GM19351 (cell line): ENCODE data around the gene CRADD.
"Not testable (repeated sequence)": the region's sequence is repeated elsewhere in the genome, so short reads cannot be mapped to it uniquely, and the experiment has no call there.

ENCODE experiments used
- ATAC-seq: cut with Tn5 transposase; IDR thresholded peaks from one replicate; pipeline ENCODE4 v1.9.1; 2021; ENCODE audit warnings: mild to moderate bottlenecking, moderate library complexity; ENCODE audit not compliant: unreplicated experiment

The CRADD gene

GRCh38 chr12:93924367-93924766, 247.2 kb downstream of the CRADD start:
- no peak for ATAC-seq

- no peak for ATAC-seq
Observed at GRCh38 chr12:93925585-93926205, 248.5 kb downstream of the CRADD start.

DNA sequence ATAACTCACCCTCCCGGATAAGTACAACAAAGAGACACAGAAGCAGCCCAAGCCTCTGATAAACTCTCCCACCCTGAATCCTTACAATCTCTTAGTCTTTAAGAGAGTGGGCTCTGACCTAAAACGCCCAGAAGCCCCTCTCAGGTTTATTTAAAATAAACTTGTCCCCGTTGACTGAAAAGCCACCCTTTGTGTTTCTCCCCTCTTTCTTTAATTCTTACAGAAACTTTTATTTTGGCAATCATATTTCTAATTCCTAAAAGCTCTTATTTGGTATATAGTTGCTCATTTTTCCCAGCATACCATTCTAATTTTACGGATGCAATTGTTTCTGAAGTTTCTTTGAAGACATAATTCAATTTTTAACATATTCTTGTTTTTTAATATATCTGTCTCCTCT, 249.1 kb downstream of the CRADD start:
- no peak for ATAC-seq

DNA sequence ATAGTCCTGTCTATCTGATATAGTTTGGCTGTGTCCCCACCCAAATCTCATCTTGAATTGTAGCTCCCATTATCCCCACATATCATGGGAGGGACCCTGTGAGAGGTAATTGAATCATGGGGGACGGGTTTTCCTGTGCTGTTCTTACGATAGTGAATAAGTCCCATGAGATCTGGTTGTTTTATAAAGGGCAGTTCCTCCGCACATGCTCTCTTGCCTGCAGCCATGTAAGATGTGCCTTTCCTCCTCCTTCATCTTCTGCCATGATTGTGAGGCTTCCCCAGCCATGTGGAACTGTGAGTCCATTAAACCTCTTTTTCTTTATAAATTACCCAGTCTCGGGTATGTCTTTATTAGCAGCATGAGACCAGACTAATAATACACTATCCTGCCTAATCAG, 251.9 kb downstream of the CRADD start:
- ATAC-seq = not testable (repeated sequence)

DNA sequence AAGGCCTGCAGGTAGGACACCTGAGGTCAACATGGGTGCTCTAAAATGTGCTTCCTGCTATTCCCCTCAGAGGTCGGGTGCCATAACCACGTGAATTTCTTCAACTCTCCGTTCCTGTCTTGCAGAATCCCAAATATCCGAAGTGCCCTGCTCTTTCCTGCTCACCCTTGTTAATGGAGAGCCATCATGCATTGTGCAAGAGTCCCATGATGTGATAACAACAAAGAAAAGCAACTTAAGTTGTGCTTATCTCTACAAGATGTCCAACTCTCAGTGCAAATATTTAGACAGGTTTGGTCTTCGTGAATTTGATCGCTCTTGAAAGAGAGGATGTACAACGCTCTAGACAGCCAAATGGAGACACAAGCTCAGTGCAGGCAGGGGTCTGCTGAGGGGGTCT, 260.6 kb downstream of the CRADD start:
- ATAC-seq = no peak

GRCh38 chr12:93938317-93938716, 261.1 kb downstream of the CRADD start:
- no peak for ATAC-seq

DNA sequence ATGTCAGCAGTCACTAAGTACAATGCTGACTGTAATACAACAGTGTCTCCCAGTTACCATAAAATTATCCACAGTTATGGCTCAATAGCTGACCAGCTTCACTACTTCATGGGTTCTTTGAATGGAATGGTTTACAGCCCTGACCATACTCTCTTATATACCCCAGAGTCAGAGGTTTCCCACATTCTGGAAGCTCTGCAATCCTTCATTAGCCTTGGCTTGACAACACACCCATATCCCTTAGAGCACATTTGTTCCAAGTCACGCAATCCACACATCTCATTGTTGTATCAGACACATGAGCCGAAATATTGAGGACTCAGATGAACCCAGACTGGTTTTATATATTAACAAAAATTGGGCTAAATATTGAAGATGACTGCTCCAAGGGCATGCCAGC, 261.8 kb downstream of the CRADD start:
- ATAC-seq = no peak

DNA sequence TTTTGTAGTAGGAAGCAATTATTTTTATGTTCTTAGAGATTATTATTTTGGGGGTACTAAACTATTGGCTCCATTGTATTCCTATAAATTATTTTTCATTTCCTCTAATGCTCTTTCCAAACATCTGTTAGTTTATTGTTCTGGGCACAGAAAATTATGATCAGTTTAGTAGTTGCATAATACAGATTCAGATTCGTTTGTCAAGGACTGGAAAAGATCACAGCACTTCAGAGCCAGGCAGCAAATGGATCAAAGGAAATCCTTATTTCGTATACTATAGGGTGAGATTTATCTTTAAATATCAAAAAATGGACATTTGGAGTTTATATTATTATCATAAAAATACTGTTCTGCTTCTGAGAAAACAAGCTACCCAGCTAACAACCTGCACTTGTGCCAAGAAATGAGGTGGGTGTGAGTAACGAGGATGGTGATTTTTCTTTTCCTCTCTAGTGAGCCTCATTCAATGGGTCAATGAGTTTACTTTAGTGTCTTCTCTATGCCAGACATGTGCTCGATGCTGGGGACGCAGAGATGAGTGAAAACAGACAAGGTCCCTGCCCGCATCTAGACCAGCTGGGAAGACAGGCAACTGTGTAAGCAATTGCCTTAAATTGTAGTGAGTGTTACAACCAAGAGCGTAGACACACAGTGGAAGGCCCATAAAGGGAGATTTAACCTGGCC, 262.6 kb downstream of the CRADD start:
- no peak for ATAC-seq

DNA sequence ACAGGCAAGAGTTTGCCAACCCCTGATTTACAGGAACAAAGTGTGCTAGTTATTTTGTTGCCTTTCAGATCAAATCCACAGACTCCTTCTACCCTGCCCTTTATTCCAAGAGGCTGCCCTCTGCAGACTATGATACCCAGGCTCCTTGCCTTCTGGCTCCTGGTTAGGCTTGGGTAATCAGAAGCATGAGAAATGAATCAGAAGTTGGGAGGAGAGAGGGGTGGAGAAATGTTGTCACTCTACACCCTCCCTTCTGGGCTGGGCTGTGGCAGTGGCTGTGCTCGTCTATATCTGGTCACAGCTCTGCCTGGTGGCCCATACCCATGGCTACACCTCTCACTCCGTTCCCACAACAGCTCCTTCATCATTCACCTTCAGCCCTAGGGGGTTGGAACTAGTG, 266.6 kb downstream of the CRADD start:
- no peak for ATAC-seq

GRCh38 chr12:93944201-93944600, 267.0 kb downstream of the CRADD start:
- no peak for ATAC-seq
